GM18861 (cell line): ENCODE measurements around the gene SAMD13.

ENCODE experiments used
- ATAC-seq: cut with Tn5 transposase; IDR thresholded peaks from one replicate; pipeline ENCODE4 v1.9.1; 2021; ENCODE audit not compliant: unreplicated experiment

The SAMD13 gene

GRCh38 chr1:84370266-84370665 lies 68.8 kb downstream of the SAMD13 start:
- no peak for ATAC-seq

GRCh38 chr1:84370831-84371394 lies 69.4 kb downstream of the SAMD13 start:
- no peak for ATAC-seq

- ATAC-seq: no peak
Observed at GRCh38 chr1:84373436-84374141, 72.1 kb downstream of the SAMD13 start.

GRCh38 chr1:84374991-84375696 lies 73.6 kb downstream of the SAMD13 start:
- ATAC-seq: no peak

- no peak for ATAC-seq
Observed at GRCh38 chr1:84376000-84376910, 74.7 kb downstream of the SAMD13 start.

- no peak for ATAC-seq
Observed at GRCh38 chr1:84377480-84378095, 76.1 kb downstream of the SAMD13 start.

- ATAC-seq: no peak
Observed at GRCh38 chr1:84379138-84379916, 77.8 kb downstream of the SAMD13 start.

- ATAC-seq: no peak
Observed at GRCh38 chr1:84379917-84380180, 78.3 kb downstream of the SAMD13 start.

- no peak for ATAC-seq
Observed at GRCh38 chr1:84382127-84382526, 80.6 kb downstream of the SAMD13 start.

- ATAC-seq: no peak
Observed at GRCh38 chr1:84385347-84385746, 83.8 kb downstream of the SAMD13 start.

GRCh38 chr1:84386716-84387479 lies 85.4 kb downstream of the SAMD13 start:
- no peak for ATAC-seq

GRCh38 chr1:84387480-84388163 lies 86.1 kb downstream of the SAMD13 start:
- no peak for ATAC-seq

- no peak for ATAC-seq
Observed at GRCh38 chr1:84390226-84390625, 88.7 kb downstream of the SAMD13 start.

GRCh38 chr1:84398175-84399155 lies 97.0 kb downstream of the SAMD13 start, which contains the start of gene DNASE2B:
TSS of gene DNASE2B (plus strand) at chr1:84398484. CDS start at chr1:84398565, 81 bp downstream.
- no peak for ATAC-seq
